ENCODE data around the gene APBB3.
A peak's percentile ranks its signal among the peaks of the same experiment; 100 is the strongest.

Gene APBB3

GRCh38 chr5:140567871-140568270 lies 3.5 kb upstream of the APBB3 start:
- Mint-ChIP-seq H3K27me3 (no peaks in the 10 kb centered on the region), H3K4me3 (no peak overlapping the region), H3K9me3 (no peaks in the 10 kb centered on the region), H3K36me3 (ENCODE audit: low read depth) (peaks cover 59% of the 10 kb centered on the region), H3K4me1 (ENCODE audit: low read depth) (peaks cover 59% of the 10 kb centered on the region), H3K27ac (peak overlapping the region; percentile 94)
- no peak for DNase-seq

- no peaks in the 10 kb centered on the region for H3K9me3 Mint-ChIP-seq
- no peaks in the 10 kb centered on the region for H3K27me3 Mint-ChIP-seq
- no peak overlapping the region for H3K4me3 Mint-ChIP-seq
- DNase-seq, result no peak
- peaks cover 59% of the 10 kb centered on the region for H3K36me3 Mint-ChIP-seq (ENCODE audit: low read depth)
- H3K4me1 Mint-ChIP-seq (ENCODE audit: low read depth), result peaks cover 62% of the 10 kb centered on the region
- peak overlapping the region; percentile 94 for H3K27ac Mint-ChIP-seq
Observed at GRCh38 chr5:140567136-140567818, 2.9 kb upstream of the APBB3 start.

- Mint-ChIP-seq H3K4me1 (ENCODE audit: low read depth) (peaks cover 62% of the 10 kb centered on the region), H3K4me3 (peak overlapping the region; percentile 97), H3K27me3 (no peaks in the 10 kb centered on the region), H3K9me3 (no peaks in the 10 kb centered on the region), H3K36me3 (ENCODE audit: low read depth) (peaks cover 59% of the 10 kb centered on the region), H3K27ac (peak overlapping the region; percentile 94)
- DNase-seq, result no peak
Observed at GRCh38 chr5:140566665-140567064, 2.3 kb upstream of the APBB3 start.

DNA sequence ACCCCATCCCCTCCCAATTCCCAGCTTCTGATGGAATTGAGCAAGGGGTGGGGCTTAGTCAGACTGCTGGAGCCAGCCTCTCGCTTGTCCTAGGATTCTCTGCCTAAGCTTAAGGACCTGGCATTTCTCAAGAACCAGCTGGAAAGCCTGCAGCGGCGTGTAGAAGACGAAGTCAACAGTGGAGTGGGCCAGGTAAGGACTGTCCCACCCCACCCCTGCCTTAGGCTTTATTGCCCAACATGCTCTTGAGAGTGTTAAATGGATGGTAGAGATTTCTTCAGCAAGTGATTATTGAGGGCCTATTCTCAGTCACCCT lies 1.3 kb upstream of the APBB3 start:
- Mint-ChIP-seq H3K27ac (peak overlapping the region; percentile 98), H3K27me3 (no peaks in the 10 kb centered on the region), H3K4me3 (peak overlapping the region; percentile 97), H3K9me3 (no peaks in the 10 kb centered on the region), H3K4me1 (ENCODE audit: low read depth) (peaks cover 64% of the 10 kb centered on the region), H3K36me3 (ENCODE audit: low read depth) (peaks cover 55% of the 10 kb centered on the region)
- DNase-seq, result no peak

DNA sequence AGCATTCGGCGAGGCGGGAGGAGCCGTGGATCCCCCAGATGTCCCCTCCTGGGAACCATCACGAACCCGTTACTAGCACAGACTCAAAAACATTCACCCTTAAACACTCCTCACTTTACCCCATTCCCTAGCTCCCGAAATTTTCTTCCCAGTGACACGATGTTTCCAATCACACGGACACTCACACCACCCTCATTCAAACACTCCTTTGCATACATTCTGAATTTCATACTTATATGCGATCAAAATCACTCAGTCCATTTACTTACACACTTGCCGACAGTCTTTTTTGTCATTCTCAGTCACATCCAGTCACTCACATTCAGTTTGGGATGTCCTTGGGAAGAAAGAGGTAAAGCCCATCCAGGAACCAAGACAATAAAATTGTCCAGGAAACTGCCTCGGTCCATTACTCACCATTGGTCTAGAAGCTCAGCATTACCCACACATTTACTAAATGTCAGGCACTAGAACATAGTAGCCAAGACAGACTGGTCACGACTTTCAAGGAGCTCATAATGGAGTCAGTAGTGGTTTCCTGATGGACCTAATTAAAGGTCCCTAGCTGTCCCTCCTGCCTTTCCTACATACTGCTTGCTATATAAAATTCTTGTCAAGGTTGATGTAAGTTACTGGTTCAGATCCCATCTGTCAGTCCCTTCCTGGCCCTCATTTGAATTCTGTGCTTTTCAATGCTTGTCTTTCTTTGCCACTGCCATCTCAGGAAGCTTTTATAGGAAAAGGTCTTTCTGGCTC lies 804 bp upstream of the APBB3 start:
- Mint-ChIP-seq H3K36me3 (ENCODE audit: low read depth) (peaks cover 49% of the 10 kb centered on the region), H3K27ac (peak overlapping the region; percentile 98), H3K4me3 (peak overlapping the region; percentile 97), H3K9me3 (no peaks in the 10 kb centered on the region), H3K4me1 (ENCODE audit: low read depth) (peaks cover 63% of the 10 kb centered on the region), H3K27me3 (no peaks in the 10 kb centered on the region)
- DNase-seq, result no peak

DNA sequence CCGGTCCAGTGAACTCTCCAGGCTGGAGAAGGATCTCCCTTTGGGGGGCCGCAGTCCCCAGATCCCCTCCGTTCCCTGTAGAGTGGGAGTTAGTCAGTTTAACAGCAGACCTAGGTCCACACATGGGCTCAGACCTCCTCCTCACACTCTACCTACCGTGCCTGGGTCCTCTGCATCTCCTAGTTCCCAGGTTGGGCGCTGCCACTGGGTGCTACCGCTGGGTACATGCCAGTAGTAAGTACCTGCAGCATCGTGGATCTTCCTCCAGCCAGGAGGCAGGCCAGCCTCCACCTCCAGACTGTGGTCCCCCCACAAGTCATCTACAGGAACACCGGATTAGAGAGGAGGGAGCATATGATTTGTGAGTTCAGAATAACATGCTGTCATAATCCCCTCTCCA lies 802 bp downstream of the APBB3 start:
- Mint-ChIP-seq H3K27ac (peak overlapping the region; percentile 98), H3K9me3 (no peaks in the 10 kb centered on the region), H3K27me3 (no peaks in the 10 kb centered on the region), H3K4me1 (ENCODE audit: low read depth) (peaks cover 47% of the 10 kb centered on the region), H3K36me3 (ENCODE audit: low read depth) (peaks cover 38% of the 10 kb centered on the region), H3K4me3 (peak overlapping the region; percentile 97)
- no peak for DNase-seq

DNA sequence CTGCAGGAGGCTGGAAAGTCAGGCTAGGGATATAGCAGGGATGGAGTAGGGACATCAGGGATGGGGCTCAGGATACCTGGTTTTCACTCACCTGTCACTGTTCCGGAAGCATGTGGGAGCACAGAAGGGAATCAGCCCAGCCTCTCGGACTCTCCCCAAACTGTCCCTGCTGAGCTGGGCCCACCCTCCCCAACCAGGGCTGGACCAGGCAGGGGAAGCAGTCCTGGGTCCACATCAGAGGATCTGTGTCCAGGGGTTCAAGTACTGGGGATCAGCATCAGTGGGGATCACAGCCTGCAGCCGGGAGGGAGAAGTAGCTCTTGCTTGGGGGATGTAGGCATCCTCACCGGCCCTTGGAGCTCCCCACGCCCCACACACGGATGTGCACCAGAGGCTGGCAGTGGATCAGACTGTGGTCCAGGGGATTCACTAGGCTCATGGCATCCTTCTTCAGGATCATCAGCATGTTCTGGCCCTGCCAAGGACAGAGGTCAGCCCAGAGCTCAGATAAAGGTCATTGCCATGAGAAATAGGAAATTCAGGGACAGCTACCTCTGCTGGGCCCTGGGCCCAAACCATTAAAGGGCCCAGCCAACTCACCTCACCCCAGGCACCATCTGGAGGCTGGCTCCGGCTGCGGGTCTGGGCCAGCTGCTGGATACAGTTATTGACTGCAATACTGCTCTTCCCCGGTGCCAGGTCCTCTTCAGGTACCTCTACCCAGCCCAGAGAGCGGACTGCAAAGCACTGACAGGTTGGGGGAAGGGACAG lies 2.5 kb downstream of the APBB3 start:
- H3K9me3 Mint-ChIP-seq, result no peaks in the 10 kb centered on the region
- no peak for DNase-seq
- H3K27me3 Mint-ChIP-seq, result no peaks in the 10 kb centered on the region
- H3K4me3 Mint-ChIP-seq, result no peak overlapping the region
- H3K4me1 Mint-ChIP-seq (ENCODE audit: low read depth), result peaks cover 39% of the 10 kb centered on the region
- peaks cover 25% of the 10 kb centered on the region for H3K36me3 Mint-ChIP-seq (ENCODE audit: low read depth)
- H3K27ac Mint-ChIP-seq, result no peak overlapping the region

DNA sequence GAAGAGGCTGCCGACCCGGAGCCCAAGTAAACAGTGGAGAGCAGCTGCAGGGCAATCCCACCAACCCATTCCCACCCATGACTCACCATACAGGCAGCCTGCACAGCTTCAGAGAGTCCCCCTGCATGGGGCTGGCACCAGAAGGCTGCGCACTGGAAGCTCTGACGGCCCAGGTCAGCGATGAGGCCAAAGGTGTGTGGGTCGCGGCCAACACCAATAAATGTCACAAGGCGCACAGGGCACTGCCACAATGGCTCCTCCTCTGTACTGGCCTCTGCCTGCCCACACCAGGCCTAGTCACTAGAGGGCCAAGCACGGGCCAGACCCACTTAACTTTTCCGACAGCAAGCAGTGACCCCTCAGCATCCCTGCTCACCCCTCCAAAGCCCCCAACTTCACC lies 4.2 kb downstream of the APBB3 start:
- Mint-ChIP-seq H3K4me1 (ENCODE audit: low read depth) (peaks cover 37% of the 10 kb centered on the region), H3K9me3 (no peaks in the 10 kb centered on the region), H3K27me3 (no peaks in the 10 kb centered on the region), H3K4me3 (no peak overlapping the region), H3K36me3 (ENCODE audit: low read depth) (peaks cover 26% of the 10 kb centered on the region), H3K27ac (no peak overlapping the region)
- DNase-seq, result no peak

DNA sequence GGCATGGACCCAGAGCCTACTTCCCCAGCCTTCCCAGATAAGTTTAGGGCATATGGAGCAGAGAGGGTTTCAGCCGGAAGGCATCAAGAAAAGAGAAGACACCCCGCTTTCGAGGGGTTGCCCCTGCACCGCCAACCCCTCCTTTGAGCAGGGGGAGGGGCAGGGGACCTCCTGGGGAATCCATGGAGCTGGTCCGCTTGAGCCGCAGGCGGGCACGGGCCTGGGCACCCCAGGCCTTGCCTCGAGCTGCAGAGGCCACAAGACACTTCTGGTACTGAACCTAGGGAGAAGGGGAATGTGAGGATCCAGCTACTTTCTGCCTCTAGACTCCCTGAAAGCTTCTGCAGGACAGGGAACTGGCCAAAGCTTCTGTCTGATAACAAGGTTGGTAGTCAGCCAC lies 5.9 kb downstream of the APBB3 start:
- Mint-ChIP-seq H3K4me3 (no peak overlapping the region), H3K27ac (peak overlapping the region; percentile 92), H3K9me3 (no peaks in the 10 kb centered on the region), H3K36me3 (ENCODE audit: low read depth) (peaks cover 34% of the 10 kb centered on the region), H3K27me3 (no peaks in the 10 kb centered on the region), H3K4me1 (ENCODE audit: low read depth) (peaks cover 49% of the 10 kb centered on the region)
- no peak for DNase-seq

- Mint-ChIP-seq H3K36me3 (ENCODE audit: low read depth) (peaks cover 40% of the 10 kb centered on the region), H3K4me1 (ENCODE audit: low read depth) (peaks cover 51% of the 10 kb centered on the region), H3K27ac (peak overlapping the region; percentile 92), H3K27me3 (no peaks in the 10 kb centered on the region), H3K4me3 (peak overlapping the region; percentile 91), H3K9me3 (no peaks in the 10 kb centered on the region)
- no peak for DNase-seq
Observed at GRCh38 chr5:140557965-140558364, 6.4 kb downstream of the APBB3 start.

DNA sequence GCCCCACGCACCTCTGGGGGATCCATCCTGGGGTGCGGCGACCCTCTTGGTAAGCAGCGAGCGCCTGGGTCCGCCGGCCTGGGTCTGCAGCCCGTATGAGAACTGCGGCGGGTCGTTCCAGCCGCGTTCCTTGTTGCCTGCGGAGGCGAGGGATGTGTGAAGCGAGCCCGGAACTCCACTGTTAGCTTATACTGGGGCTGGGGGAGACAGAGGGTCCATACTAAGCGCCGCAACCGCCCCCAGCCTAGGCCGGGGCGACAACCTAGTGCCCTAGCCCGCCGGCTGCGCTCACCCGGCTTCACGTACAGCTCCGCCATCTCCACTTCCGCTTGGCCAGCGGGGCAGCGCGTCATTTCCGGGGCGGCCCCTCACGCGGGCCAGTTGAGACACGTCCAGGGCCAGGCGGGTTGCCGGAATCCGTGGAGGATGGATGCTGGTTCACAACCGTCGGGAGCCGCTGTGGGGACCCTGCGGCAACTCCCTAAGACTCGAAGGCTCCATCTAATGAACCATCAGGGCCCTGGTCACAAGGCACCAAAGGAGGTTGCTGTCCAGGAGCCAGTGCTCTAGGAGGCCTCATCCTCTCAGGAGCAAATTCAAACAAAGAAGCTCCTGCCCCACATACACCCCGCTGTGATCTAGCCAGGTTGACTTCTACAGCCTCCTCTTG lies 7.1 kb downstream of the APBB3 start, which contains the start of gene SRA1:
Gene SRA1, minus strand, starts transcription at position 338 of the 670 bp plus-strand sequence. Its CDS starts 21 bp downstream, at position 317.
- H3K36me3 Mint-ChIP-seq (ENCODE audit: low read depth), result peaks cover 47% of the 10 kb centered on the region
- no peaks in the 10 kb centered on the region for H3K9me3 Mint-ChIP-seq
- DNase-seq, result peak; percentile 92
- H3K27ac Mint-ChIP-seq, result peak within 1 kb of the TSS; percentile 92
- H3K4me1 Mint-ChIP-seq (ENCODE audit: low read depth), result peaks cover 51% of the 10 kb centered on the region
- H3K4me3 Mint-ChIP-seq, result peak within 1 kb of the TSS; percentile 91
- no peaks in the 10 kb centered on the region for H3K27me3 Mint-ChIP-seq

- peak overlapping the region; percentile 91 for H3K4me3 Mint-ChIP-seq
- H3K9me3 Mint-ChIP-seq, result no peaks in the 10 kb centered on the region
- peaks cover 59% of the 10 kb centered on the region for H3K4me1 Mint-ChIP-seq (ENCODE audit: low read depth)
- DNase-seq, result no peak
- H3K27ac Mint-ChIP-seq, result peak overlapping the region; percentile 92
- no peaks in the 10 kb centered on the region for H3K27me3 Mint-ChIP-seq
- peaks cover 55% of the 10 kb centered on the region for H3K36me3 Mint-ChIP-seq (ENCODE audit: low read depth)
Observed at GRCh38 chr5:140556438-140556837, 8.0 kb downstream of the APBB3 start.

DNA sequence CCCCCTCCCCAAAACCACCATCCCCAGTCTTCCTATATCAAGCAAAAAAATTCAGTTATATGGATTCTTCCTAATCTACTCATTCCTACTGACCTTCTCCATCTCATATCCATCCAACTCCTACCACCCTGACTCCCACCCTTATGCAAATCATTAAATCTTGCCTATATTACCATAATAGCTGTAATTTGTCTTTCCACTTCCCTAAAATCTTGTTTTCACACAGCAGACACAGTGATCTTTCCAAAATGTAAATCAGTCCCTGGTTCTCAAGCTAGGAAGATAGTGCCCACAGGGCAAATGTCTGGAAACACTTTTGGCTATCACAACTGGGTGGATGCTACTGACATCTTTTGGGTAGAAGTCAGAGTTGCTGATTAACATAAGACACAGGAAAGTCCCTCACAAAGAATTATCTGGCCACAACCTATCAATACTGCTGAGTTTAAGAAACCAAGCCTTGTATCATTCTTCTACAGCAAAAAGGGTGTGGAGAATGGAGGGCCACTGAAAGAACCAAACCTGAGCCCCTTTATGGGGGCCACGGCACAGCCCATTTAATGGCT lies 8.6 kb downstream of the APBB3 start:
- Mint-ChIP-seq H3K4me1 (ENCODE audit: low read depth) (peaks cover 63% of the 10 kb centered on the region), H3K27ac (peak overlapping the region; percentile 92), H3K27me3 (no peaks in the 10 kb centered on the region), H3K4me3 (peak overlapping the region; percentile 91), H3K9me3 (no peaks in the 10 kb centered on the region), H3K36me3 (ENCODE audit: low read depth) (peaks cover 61% of the 10 kb centered on the region)
- no peak for DNase-seq

- DNase-seq, result no peak
- Mint-ChIP-seq H3K9me3 (no peaks in the 10 kb centered on the region), H3K36me3 (ENCODE audit: low read depth) (peaks cover 75% of the 10 kb centered on the region), H3K27ac (peak overlapping the region; percentile 92), H3K4me1 (ENCODE audit: low read depth) (peaks cover 74% of the 10 kb centered on the region), H3K4me3 (peak overlapping the region; percentile 91), H3K27me3 (no peaks in the 10 kb centered on the region)
Observed at GRCh38 chr5:140554454-140554853, 9.9 kb downstream of the APBB3 start.
